Ishikawa (cell line): ENCODE data around the gene NCMAP.

Source experiments
- CEBPB ChIP-seq: IDR thresholded peaks from 2 replicates; pipeline ENCODE4 v1.6.1; 2012
- EGR1 ChIP-seq: IDR thresholded peaks from 2 replicates; pipeline ENCODE4 v1.6.1; 2012
- MAX ChIP-seq: IDR thresholded peaks from 2 replicates; pipeline ENCODE4 v1.6.1; 2012
- REST ChIP-seq: IDR thresholded peaks from 2 replicates; pipeline ENCODE4 v1.6.1; 2012; ENCODE audit warnings: low read depth, mild to moderate bottlenecking
- TAF1 ChIP-seq: IDR thresholded peaks from 2 replicates; pipeline ENCODE4 v1.6.1; 2012; ENCODE audit warnings: low read depth, mild to moderate bottlenecking
- YY1 ChIP-seq: IDR thresholded peaks from 2 replicates; pipeline ENCODE4 v1.6.1; 2012; ENCODE audit warnings: low read depth

- no peak for TF ChIP-seq CEBPB
- no peak for TF ChIP-seq REST
- TF ChIP-seq MAX: no peak
- TF ChIP-seq EGR1: no peak
- no peak for TF ChIP-seq TAF1
- TF ChIP-seq YY1: no peak
Observed at GRCh38 chr1:24508911-24509310, 47.0 kb upstream of the NCMAP start.
